Panc1 (cell line): ENCODE results near the gene NUDT16. TPM values are rescaled to one million over a fixed set of nuclear protein-coding genes. Genes with fewer than 3 reads are reported as not detected.
"Not testable (repeated sequence)": the region's sequence is repeated elsewhere in the genome, so short reads cannot be mapped to it uniquely, and the experiment has no call there.

Experiments
- ATAC-seq: fragments of 200-7000 bp; cut with Tn5 transposase; 2 replicates; pipeline ENCODE4 v1.9.1; 2020; ENCODE audit warnings: mild to moderate bottlenecking, moderate library complexity
- BruUV-seq: library from RNA; stranded (reverse); fragments of 400-500 nt; replicated peaks from 2 replicates; lab custom pipeline; 2021; lab: Mats Ljungman, UMichigan
- CTCF ChIA-PET: fragments of 300-600 bp; sonication (Branson Sonifier 250); formaldehyde crosslinking; loops from one replicate; lab custom pipeline; 2022; ENCODE audit warnings: antibody characterized with exemption; lab: Charles Lee
- POLR2A ChIA-PET: fragments of 300-600 bp; sonication (Branson Sonifier 250); formaldehyde crosslinking; loops from one replicate; lab custom pipeline; 2022; ENCODE audit warnings: antibody characterized with exemption; lab: Charles Lee
- DNase-seq: peaks from one replicate; pipeline ENCODE4 v3.0.0-alpha.2; 2010; ENCODE audit warnings: low read depth, low spot score
- H3K27ac ChIP-seq: 2 replicates; pipeline ENCODE4 v1.5.1; 2011; ENCODE audit warnings: mild to moderate bottlenecking, low read length, inconsistent platforms
- H3K27me3 ChIP-seq: fragments of 200-500 bp; sonication (Bioruptor generic); 2 replicates; pipeline ENCODE4 v1.6.0; 2014; ENCODE audit warnings: low read length, inconsistent platforms; ENCODE audit not compliant: control insufficient read depth, insufficient read depth
- H3K36me3 ChIP-seq: fragments of 200-500 bp; sonication (Bioruptor generic); 2 replicates; pipeline ENCODE4 v1.5.1; 2014; ENCODE audit warnings: inconsistent platforms, mild to moderate bottlenecking, low read length, moderate library complexity; ENCODE audit not compliant: control insufficient read depth, insufficient read depth
- H3K4me1 ChIP-seq: 2 replicates; pipeline ENCODE4 v1.5.1; 2011; ENCODE audit warnings: inconsistent platforms, mild to moderate bottlenecking, low read length, moderate library complexity; ENCODE audit not compliant: control insufficient read depth, insufficient read depth
- H3K4me3 ChIP-seq, 2 experiments: 2 replicates each; pipeline ENCODE4 v1.5.1; 2011 to 2012; ENCODE audit warnings: low read depth in 2 of 2, low read length in 2 of 2, mild to moderate bottlenecking in 2 of 2, inconsistent platforms in 1 of 2, moderate library complexity in 1 of 2
- H3K9me3 ChIP-seq: fragments of 200-500 bp; sonication (Bioruptor generic); 2 replicates; pipeline ENCODE4 v1.5.1; 2014; ENCODE audit warnings: low read depth, mild to moderate bottlenecking, inconsistent platforms, low read length, moderate library complexity; ENCODE audit not compliant: control insufficient read depth, insufficient read depth
- POLR2AphosphoS5 ChIP-seq: IDR thresholded peaks from 2 replicates; pipeline ENCODE4 v1.6.1; 2012; ENCODE audit warnings: mild to moderate bottlenecking, low read depth, low read length, moderate library complexity
- SIN3A ChIP-seq: IDR thresholded peaks from 2 replicates; pipeline ENCODE4 v1.6.1; 2012; ENCODE audit warnings: low read depth, mild to moderate bottlenecking, low read length, moderate library complexity, borderline replicate concordance; ENCODE audit not compliant: insufficient read depth
- TCF7L2 ChIP-seq: IDR thresholded peaks from 2 replicates; pipeline ENCODE4 v1.6.1; 2011; ENCODE audit warnings: mild to moderate bottlenecking, low read depth, low read length, inconsistent platforms
- in situ Hi-C: cut with HindIII; loops from 2 replicates; pipeline ENCODE4 v1.10.0; 2016; ENCODE audit warnings: low sequenced_read_pairs, low pct_unique_long_range_greater_than_20kb
- intact Hi-C: fragments of 100-400 bp; cut with micrococcal nuclease; formaldehyde crosslinking; loops from one replicate; pipeline ENCODE4 v1.10.0; 2022; ENCODE audit not compliant: unreplicated experiment
- total RNA-seq: library from RNA; stranded (reverse); gene quantifications from one replicate; pipeline ENCODE4 v1.2.1, GENCODE V29; 2021; ENCODE audit not compliant: unreplicated experiment
- TF ChIP-seq, protein P1 (sequence below): fragments of 450-650 bp; IDR thresholded peaks from 2 replicates; pipeline ENCODE4 v1.5.1; 2017; ENCODE audit warnings: mild to moderate bottlenecking
- TF ChIP-seq, protein P2 (sequence below), 2 experiments: IDR thresholded peaks; 2 replicates each; pipeline ENCODE4 v1.6.1; 2011 to 2012; ENCODE audit warnings: low read depth in 2 of 2, control low read depth in 1 of 2, low read length in 1 of 2, mild to moderate bottlenecking in 1 of 2, moderate library complexity in 1 of 2; ENCODE audit not compliant: insufficient read depth in 1 of 2

Gene NUDT16
- total RNA-seq, 1 experiment from 2014 or later, result 12.5 TPM

DNA sequence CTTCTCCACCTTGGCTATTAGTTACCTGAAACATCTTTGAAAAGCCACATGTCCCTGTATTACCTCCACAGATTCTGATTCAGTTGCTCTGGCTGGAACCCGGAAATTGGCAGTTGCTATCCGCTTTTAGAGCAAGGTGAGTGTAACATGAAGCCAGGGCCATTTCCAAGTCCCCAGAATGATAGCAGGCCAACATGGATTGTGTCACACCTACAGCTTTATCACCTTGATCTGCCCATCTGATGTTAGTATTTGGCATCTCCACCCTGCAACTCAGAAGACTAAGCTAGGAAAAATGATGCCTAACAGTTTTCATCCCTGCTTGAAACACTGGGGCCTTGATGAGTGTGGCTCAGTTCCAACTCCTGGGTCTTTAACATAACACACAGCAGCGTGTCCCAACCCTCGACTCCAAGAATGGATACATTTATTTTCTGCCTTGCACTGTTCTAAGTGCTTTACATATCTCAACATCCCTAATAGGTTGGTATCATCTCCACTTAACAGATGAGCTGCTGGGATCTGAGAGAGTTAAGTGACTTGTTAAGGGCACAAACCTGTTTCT, 21.3 kb upstream of the NUDT16 start:
- POLR2A ChIA-PET, result no interaction called here
- H3K27me3 ChIP-seq, result no peaks in the 10 kb centered on the region
- no TSS peak for BruUV-seq
- H3K4me1 ChIP-seq, result peaks cover 6% of the 10 kb centered on the region; the same call in 1 of the 2 replicates
- DNase-seq (no peak), ATAC-seq (no peak)
- H3K27ac ChIP-seq, result no peak overlapping the region
- H3K9me3 ChIP-seq, result no peaks in the 10 kb centered on the region
- CTCF ChIA-PET, result no interaction called here
- TF ChIP-seq, protein P1, sequence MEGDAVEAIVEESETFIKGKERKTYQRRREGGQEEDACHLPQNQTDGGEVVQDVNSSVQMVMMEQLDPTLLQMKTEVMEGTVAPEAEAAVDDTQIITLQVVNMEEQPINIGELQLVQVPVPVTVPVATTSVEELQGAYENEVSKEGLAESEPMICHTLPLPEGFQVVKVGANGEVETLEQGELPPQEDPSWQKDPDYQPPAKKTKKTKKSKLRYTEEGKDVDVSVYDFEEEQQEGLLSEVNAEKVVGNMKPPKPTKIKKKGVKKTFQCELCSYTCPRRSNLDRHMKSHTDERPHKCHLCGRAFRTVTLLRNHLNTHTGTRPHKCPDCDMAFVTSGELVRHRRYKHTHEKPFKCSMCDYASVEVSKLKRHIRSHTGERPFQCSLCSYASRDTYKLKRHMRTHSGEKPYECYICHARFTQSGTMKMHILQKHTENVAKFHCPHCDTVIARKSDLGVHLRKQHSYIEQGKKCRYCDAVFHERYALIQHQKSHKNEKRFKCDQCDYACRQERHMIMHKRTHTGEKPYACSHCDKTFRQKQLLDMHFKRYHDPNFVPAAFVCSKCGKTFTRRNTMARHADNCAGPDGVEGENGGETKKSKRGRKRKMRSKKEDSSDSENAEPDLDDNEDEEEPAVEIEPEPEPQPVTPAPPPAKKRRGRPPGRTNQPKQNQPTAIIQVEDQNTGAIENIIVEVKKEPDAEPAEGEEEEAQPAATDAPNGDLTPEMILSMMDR, result no peak
- TF ChIP-seq SIN3A, result no peak
- no peak for TF ChIP-seq POLR2AphosphoS5
- TF ChIP-seq, protein P2, sequence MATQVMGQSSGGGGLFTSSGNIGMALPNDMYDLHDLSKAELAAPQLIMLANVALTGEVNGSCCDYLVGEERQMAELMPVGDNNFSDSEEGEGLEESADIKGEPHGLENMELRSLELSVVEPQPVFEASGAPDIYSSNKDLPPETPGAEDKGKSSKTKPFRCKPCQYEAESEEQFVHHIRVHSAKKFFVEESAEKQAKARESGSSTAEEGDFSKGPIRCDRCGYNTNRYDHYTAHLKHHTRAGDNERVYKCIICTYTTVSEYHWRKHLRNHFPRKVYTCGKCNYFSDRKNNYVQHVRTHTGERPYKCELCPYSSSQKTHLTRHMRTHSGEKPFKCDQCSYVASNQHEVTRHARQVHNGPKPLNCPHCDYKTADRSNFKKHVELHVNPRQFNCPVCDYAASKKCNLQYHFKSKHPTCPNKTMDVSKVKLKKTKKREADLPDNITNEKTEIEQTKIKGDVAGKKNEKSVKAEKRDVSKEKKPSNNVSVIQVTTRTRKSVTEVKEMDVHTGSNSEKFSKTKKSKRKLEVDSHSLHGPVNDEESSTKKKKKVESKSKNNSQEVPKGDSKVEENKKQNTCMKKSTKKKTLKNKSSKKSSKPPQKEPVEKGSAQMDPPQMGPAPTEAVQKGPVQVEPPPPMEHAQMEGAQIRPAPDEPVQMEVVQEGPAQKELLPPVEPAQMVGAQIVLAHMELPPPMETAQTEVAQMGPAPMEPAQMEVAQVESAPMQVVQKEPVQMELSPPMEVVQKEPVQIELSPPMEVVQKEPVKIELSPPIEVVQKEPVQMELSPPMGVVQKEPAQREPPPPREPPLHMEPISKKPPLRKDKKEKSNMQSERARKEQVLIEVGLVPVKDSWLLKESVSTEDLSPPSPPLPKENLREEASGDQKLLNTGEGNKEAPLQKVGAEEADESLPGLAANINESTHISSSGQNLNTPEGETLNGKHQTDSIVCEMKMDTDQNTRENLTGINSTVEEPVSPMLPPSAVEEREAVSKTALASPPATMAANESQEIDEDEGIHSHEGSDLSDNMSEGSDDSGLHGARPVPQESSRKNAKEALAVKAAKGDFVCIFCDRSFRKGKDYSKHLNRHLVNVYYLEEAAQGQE (IDR thresholded peaks at IDR 0.05; ENCODE audit: insufficient read depth in 1 of 2, low read depth in 2 of 2, low read length in 1 of 2), result no peak
- TF ChIP-seq TCF7L2, result no peak
- intact Hi-C loops, result loop anchor here (10.0 kb wide), 1 partner anchor 325 kb away; no protein-coding TSS in a partner anchor
- H3K4me3 ChIP-seq, result no peak overlapping the region; a peak in 1 of 4 replicates
- in situ Hi-C loops, result no loop called here
- H3K36me3 ChIP-seq, result no peaks in the 10 kb centered on the region

DNA sequence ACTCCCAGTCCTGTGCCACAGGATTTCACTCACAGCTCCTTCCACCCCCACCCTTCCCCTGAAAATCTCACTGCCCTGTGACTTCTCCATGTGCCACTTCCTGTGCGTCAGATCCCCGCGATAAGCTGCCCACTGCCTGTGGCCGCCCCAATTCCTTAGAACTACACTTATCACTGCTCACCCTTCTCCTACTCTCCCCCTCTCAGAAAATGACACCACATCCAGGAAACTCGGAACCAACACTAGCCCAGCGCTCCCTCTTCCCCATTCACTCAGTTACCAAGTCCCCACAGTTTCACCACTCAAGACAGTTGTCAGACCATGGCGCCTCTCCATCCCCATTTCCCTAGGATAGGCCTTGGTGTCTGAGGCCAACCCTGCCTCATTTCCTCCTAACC, 20.5 kb upstream of the NUDT16 start:
- Histone ChIP-seq H3K4me3 (peak overlapping the region; percentile 56 to 57), H3K27ac (peak overlapping the region; percentile 41)
- H3K4me1 ChIP-seq, H3K9me3 ChIP-seq, H3K36me3 ChIP-seq, H3K27me3 ChIP-seq, in situ Hi-C loops, POLR2A ChIA-PET, DNase-seq, CTCF ChIA-PET: not testable (repeated sequence)
- TSS peak; percentile 73 for BruUV-seq
- intact Hi-C loops, result loop anchor here (10.0 kb wide), 1 partner anchor 326 kb away; no protein-coding TSS in a partner anchor
- ATAC-seq, result peak; percentile 15; the same call in 1 of the 2 replicates
